Fibroblast of lung (primary cell): ENCODE measurements around the gene ADGRF5. TPM values are rescaled to one million over a fixed set of nuclear protein-coding genes. Genes with fewer than 3 reads are reported as not detected.

Source experiments
- DNase-seq, 2 donors: peaks; one replicate each; pipeline versions ENCODE4 v3.0.0 to v3.0.0-alpha.2; 2010; ENCODE audit warnings: low read depth in 2 of 2
- H2AFZ ChIP-seq: 2 replicates; pipeline ENCODE4 v1.5.1; 2012; ENCODE audit warnings: low read length, control low read depth, inconsistent platforms
- H3K27ac ChIP-seq: 2 replicates; pipeline ENCODE4 v1.5.1; 2011; ENCODE audit warnings: low read length, control low read depth; ENCODE audit not compliant: insufficient read depth
- H3K27me3 ChIP-seq: 2 replicates; pipeline ENCODE4 v1.5.1; 2011; ENCODE audit warnings: mild to moderate bottlenecking, low read length; ENCODE audit not compliant: control insufficient read depth, insufficient read depth
- H3K36me3 ChIP-seq: 2 replicates; pipeline ENCODE4 v1.5.1; 2011; ENCODE audit warnings: low read length; ENCODE audit not compliant: control insufficient read depth, insufficient read depth
- H3K4me1 ChIP-seq: 2 replicates; pipeline ENCODE4 v1.5.1; 2011; ENCODE audit warnings: low read length; ENCODE audit not compliant: control insufficient read depth, insufficient read depth; ENCODE audit errors: extremely low read depth
- H3K4me2 ChIP-seq: 2 replicates; pipeline ENCODE4 v1.5.1; 2011; ENCODE audit warnings: low read length, control low read depth; ENCODE audit not compliant: insufficient read depth; ENCODE audit errors: extremely low read depth
- H3K4me3 ChIP-seq, 4 experiments: fragments of 200-600 bp in 1 of 4; sonication (generic) in 1 of 4; replicated peaks in 1 of 4; 2 replicates each; pipeline ENCODE4 v1.5.1; 2011 to 2016; ENCODE audit warnings: low read length in 4 of 4, low read depth in 3 of 4, mild to moderate bottlenecking in 3 of 4, control low read depth in 2 of 4, inconsistent platforms in 1 of 4, mixed read lengths in 1 of 4; ENCODE audit not compliant: insufficient read depth in 1 of 4; ENCODE audit errors: control extremely low read depth in 1 of 4
- H3K79me2 ChIP-seq: 2 replicates; pipeline ENCODE4 v1.5.1; 2012; ENCODE audit warnings: mild to moderate bottlenecking, low read length, inconsistent platforms; ENCODE audit not compliant: control insufficient read depth, insufficient read depth
- H3K9ac ChIP-seq: 2 replicates; pipeline ENCODE4 v1.5.1; 2011; ENCODE audit warnings: mild to moderate bottlenecking, low read length, control low read depth; ENCODE audit not compliant: insufficient read depth
- H3K9me3 ChIP-seq: 2 replicates; pipeline ENCODE4 v1.5.1; 2012; ENCODE audit warnings: low read depth, low read length; ENCODE audit not compliant: control insufficient read depth, insufficient read depth
- H4K20me1 ChIP-seq: 2 replicates; pipeline ENCODE4 v1.5.1; 2011; ENCODE audit warnings: low read length; ENCODE audit not compliant: control insufficient read depth, insufficient read depth; ENCODE audit errors: extremely low read depth
- EZH2 ChIP-seq: IDR thresholded peaks from 2 replicates; pipeline ENCODE4 v1.5.1; 2012; ENCODE audit warnings: low read length, control low read depth, mild to moderate bottlenecking; ENCODE audit errors: missing control alignments
- polyA plus RNA-seq, 2 donors: library from polyadenylated mRNA; depleted of rRNA in 1 of 2; stranded (reverse) in 1 of 2; unstranded in 1 of 2; fragments of >200 nt; gene quantifications; 2 replicates each; pipeline ENCODE4 v1.2.1, GENCODE V29; 2011 to 2012; ENCODE audit warnings: missing spikeins in 1 of 2
- total RNA-seq: library from RNA; depleted of rRNA; stranded (reverse); fragments of >200 nt; gene quantifications from 2 replicates; pipeline ENCODE4 v1.2.1, GENCODE V29; 2014
- TF ChIP-seq, protein P1 (sequence below), 2 donors: IDR thresholded peaks in 1 of 2; conservative IDR thresholded peaks in 1 of 2; 1 replicate in 1 of 2; 2 replicates in 1 of 2; pipeline ENCODE4 v1.5.1; 2011 to 2012; ENCODE audit warnings: low read length in 2 of 2, control low read depth in 1 of 2, inconsistent platforms in 1 of 2, low read depth in 1 of 2, mild to moderate bottlenecking in 1 of 2

The ADGRF5 gene
- total and polyA plus RNA-seq, 2 donors (not counting 1 experiment from before 2014, with no cell fraction given): under 0.01 to 19.3 TPM

DNA sequence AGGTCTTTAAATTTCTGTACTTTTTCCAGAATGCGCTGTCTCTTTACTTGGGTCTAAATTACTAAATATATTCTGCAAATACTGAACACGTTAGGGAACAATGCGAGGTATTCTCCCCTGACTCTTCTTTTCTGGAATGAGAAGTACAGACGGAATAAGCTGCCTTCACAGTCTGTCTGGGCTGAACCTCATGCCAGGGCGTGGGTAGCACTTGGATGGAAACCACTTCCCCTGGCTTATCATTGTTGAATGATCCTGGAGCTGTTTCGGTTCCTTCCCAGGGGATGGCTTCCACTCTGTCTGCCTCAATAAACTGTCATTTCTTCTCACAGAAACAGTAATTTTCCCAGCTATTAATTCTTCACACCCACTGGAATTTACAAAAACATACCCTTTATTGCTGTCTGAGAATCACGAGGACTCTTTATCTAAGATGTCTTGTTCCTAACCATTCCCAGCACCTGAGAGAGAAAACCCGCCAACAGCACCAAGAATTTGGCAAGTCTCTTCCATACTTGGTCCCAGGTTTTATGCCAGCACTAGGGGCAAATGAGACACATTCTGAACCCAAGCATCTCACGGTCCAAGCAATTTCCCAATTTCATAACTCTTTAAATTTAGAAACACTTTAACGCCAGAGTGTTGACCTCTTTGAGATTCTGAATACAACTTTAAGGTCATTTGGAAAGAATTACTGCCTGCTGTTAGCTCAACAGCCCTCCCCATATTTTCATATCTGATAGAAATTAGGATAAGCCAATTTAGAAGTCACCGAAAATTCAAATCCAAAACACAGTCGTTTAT is 43.2 kb upstream of the ADGRF5 start:
- no peaks in the 10 kb centered on the region for H3K36me3 ChIP-seq
- no peak overlapping the region for H3K9ac ChIP-seq

DNA sequence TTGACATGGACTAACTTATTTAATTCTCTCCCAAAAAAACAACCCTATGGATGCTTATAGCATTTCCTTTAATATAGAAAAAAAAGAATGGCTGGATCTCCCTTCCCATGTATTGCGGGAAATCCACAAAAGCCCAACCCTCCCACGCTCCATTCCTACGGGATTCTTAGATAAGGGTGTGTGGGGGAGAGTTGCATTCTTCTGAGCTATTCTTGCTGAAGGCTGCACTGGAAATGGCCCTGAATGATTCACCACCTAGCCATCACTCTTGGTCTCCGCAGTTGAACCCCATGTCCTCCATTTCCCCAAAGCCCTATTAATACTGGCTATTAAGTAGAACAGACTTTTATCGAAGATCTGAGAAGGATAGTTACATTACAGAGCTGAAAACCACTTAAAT is 41.9 kb upstream of the ADGRF5 start:
- Histone ChIP-seq H3K4me3 (no peak overlapping the region), H3K4me2 (no peak overlapping the region), H3K4me1 (no peaks in the 10 kb centered on the region), H3K9me3 (no peaks in the 10 kb centered on the region), H3K9ac (no peak overlapping the region), H3K36me3 (no peaks in the 10 kb centered on the region), H3K27ac (no peak overlapping the region), H3K79me2 (no peaks in the 10 kb centered on the region), H2AFZ (no peak overlapping the region), H3K27me3 (no peaks in the 10 kb centered on the region), H4K20me1 (no peaks in the 10 kb centered on the region)
- TF ChIP-seq, protein P1, sequence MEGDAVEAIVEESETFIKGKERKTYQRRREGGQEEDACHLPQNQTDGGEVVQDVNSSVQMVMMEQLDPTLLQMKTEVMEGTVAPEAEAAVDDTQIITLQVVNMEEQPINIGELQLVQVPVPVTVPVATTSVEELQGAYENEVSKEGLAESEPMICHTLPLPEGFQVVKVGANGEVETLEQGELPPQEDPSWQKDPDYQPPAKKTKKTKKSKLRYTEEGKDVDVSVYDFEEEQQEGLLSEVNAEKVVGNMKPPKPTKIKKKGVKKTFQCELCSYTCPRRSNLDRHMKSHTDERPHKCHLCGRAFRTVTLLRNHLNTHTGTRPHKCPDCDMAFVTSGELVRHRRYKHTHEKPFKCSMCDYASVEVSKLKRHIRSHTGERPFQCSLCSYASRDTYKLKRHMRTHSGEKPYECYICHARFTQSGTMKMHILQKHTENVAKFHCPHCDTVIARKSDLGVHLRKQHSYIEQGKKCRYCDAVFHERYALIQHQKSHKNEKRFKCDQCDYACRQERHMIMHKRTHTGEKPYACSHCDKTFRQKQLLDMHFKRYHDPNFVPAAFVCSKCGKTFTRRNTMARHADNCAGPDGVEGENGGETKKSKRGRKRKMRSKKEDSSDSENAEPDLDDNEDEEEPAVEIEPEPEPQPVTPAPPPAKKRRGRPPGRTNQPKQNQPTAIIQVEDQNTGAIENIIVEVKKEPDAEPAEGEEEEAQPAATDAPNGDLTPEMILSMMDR (conservative IDR thresholded peaks at IDR 0.05 in 1 of 2, IDR thresholded peaks at IDR 0.05 in 1 of 2; ENCODE audit: low read depth in 1 of 2, low read length in 2 of 2): no peak
- no peak for TF ChIP-seq EZH2
- DNase-seq: peak in 1 of 2 donors; percentile 97

More for the DNA sequence above, 43.2 kb upstream of the ADGRF5 start:
- H3K4me2 ChIP-seq: no peak overlapping the region
- no peak overlapping the region for H3K4me3 ChIP-seq
- H3K9me3 ChIP-seq: no peaks in the 10 kb centered on the region
- no peaks in the 10 kb centered on the region for H3K79me2 ChIP-seq
- H2AFZ ChIP-seq: no peak overlapping the region
- H3K27ac ChIP-seq: no peak overlapping the region
- H3K27me3 ChIP-seq: no peaks in the 10 kb centered on the region
- H4K20me1 ChIP-seq: no peaks in the 10 kb centered on the region
- TF ChIP-seq EZH2: no peak
- TF ChIP-seq, protein P1 (conservative IDR thresholded peaks at IDR 0.05 in 1 of 2, IDR thresholded peaks at IDR 0.05 in 1 of 2; ENCODE audit: low read depth in 1 of 2, low read length in 2 of 2): no peak
- no peaks in the 10 kb centered on the region for H3K4me1 ChIP-seq
- DNase-seq: peak in 1 of 2 donors; percentile 95

DNA sequence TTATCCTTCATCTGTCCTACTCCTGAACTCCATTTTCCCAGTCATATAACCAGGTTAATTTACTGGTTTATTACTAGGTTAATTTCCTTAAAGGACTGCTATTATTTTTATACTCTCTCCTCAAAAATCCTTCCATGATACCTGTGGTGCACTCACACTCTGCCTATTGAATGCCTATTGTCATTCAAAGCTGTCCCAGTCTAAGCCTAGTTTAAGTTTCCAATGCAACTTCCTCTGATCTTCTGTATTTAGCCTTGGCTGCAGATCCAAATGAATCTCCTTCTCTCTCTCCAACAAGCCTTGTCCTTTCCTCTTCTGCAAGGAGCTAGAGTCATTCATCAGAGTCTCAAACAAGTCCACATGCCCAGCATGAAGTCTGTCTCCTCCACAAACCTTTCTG is 41.3 kb upstream of the ADGRF5 start:
- Histone ChIP-seq H3K4me3 (no peak overlapping the region), H4K20me1 (no peaks in the 10 kb centered on the region), H3K9me3 (no peaks in the 10 kb centered on the region), H2AFZ (no peak overlapping the region), H3K27ac (no peak overlapping the region), H3K36me3 (no peaks in the 10 kb centered on the region), H3K79me2 (no peaks in the 10 kb centered on the region), H3K27me3 (no peaks in the 10 kb centered on the region), H3K9ac (no peak overlapping the region), H3K4me2 (no peak overlapping the region), H3K4me1 (no peaks in the 10 kb centered on the region)
- TF ChIP-seq, protein P1 (conservative IDR thresholded peaks at IDR 0.05 in 1 of 2, IDR thresholded peaks at IDR 0.05 in 1 of 2; ENCODE audit: low read depth in 1 of 2, low read length in 2 of 2): no peak
- no peak for TF ChIP-seq EZH2
- DNase-seq: peak in 1 of 2 donors; percentile 33
